H1 (cell line): ENCODE results near the gene MARCKS. TPM values are rescaled to one million over a fixed set of nuclear protein-coding genes. Genes with fewer than 3 reads are reported as not detected.

Experiments used
- CEBPB ChIP-seq: IDR thresholded peaks from 2 replicates; pipeline ENCODE4 v1.6.1; 2012; ENCODE audit warnings: low read depth, low read length
- CHD1 ChIP-seq: IDR thresholded peaks from 2 replicates; pipeline ENCODE4 v1.6.1; 2012; ENCODE audit warnings: low read depth, low read length, improper control_type of control experiment
- CTBP2 ChIP-seq: IDR thresholded peaks from 2 replicates; pipeline ENCODE4 v1.7.0; 2011; ENCODE audit warnings: borderline replicate concordance, mild to moderate bottlenecking, moderate library complexity, mixed read lengths, low read length; ENCODE audit not compliant: insufficient read depth, insufficient read length
- EGR1 ChIP-seq: IDR thresholded peaks from 2 replicates; pipeline ENCODE4 v1.6.1; 2011; ENCODE audit warnings: low read depth, low read length, borderline replicate concordance
- JUN ChIP-seq: IDR thresholded peaks from 2 replicates; pipeline ENCODE4 v1.6.1; 2011; ENCODE audit warnings: low read depth, mild to moderate bottlenecking, improper control_type of control experiment, low read length
- MAX ChIP-seq: IDR thresholded peaks from 2 replicates; pipeline ENCODE4 v1.6.1; 2012; ENCODE audit warnings: inconsistent platforms
- POU5F1 ChIP-seq: IDR thresholded peaks from 2 replicates; pipeline ENCODE4 v1.6.1; 2011; ENCODE audit warnings: low read depth, mild to moderate bottlenecking, low read length, moderate library complexity
- RNF2 ChIP-seq: fragments of 200-900, 300-1000 bp; sonication (generic); IDR thresholded peaks from 2 replicates; pipeline ENCODE4 v1.7.1; 2016; ENCODE audit warnings: borderline replicate concordance, low read depth, mild to moderate bottlenecking, antibody characterized with exemption, low read length; ENCODE audit not compliant: poor library complexity, severe bottlenecking; ENCODE audit errors: missing control alignments
- RXRA ChIP-seq: IDR thresholded peaks from 2 replicates; pipeline ENCODE4 v1.6.1; 2011; ENCODE audit warnings: low read depth, mild to moderate bottlenecking, low read length, moderate library complexity; ENCODE audit not compliant: insufficient read depth
- SP1 ChIP-seq: IDR thresholded peaks from 2 replicates; pipeline ENCODE4 v1.6.1; 2011; ENCODE audit warnings: low read depth, low read length
- SP2 ChIP-seq: IDR thresholded peaks from 2 replicates; pipeline ENCODE4 v1.6.1; 2012; ENCODE audit warnings: mild to moderate bottlenecking, low read length, inconsistent platforms
- SRF ChIP-seq: IDR thresholded peaks from 2 replicates; pipeline ENCODE4 v1.6.1; 2011; ENCODE audit warnings: mild to moderate bottlenecking, low read depth, low read length, moderate library complexity
- TAF7 ChIP-seq: optimal IDR thresholded peaks from 2 replicates; pipeline ENCODE3; 2011; ENCODE audit warnings: low read depth, mild to moderate bottlenecking, inconsistent platforms, low read length, moderate library complexity, borderline replicate concordance
- YY1 ChIP-seq: IDR thresholded peaks from 2 replicates; pipeline ENCODE4 v1.6.1; 2011; ENCODE audit warnings: low read depth, mild to moderate bottlenecking, low read length
- polyA plus RNA-seq, 7 experiments: library from polyadenylated mRNA; depleted of rRNA in 3 of 7; stranded (reverse) in 5 of 7; unstranded in 2 of 7; fragments of >200 nt in 5 of 7; fragments of 200-250 nt in 2 of 7; gene quantifications; 1 replicate in 5 of 7; 2 replicates in 1 of 7; 4 replicates in 1 of 7; pipeline versions ENCODE4 v1.2.1 to v1.2.3, GENCODE V29; 2011 to 2013; ENCODE audit warnings: missing spikeins in 2 of 7, mixed read lengths in 2 of 7
- total RNA-seq: library from RNA; stranded (reverse); fragmentation: NEBNext Ultra II Directional; extraction: Animal tissue kit (Norgen Biotek cat#: 25700); gene quantifications from 2 replicates; pipeline ENCODE4 v1.2.1, GENCODE V29; 2021

Gene MARCKS
- total and polyA plus RNA-seq, 2 of the 8 experiments (the other 6 are each of a cell fraction or from before 2014, with no cell fraction given): 26.6 to 111 TPM

GRCh38 chr6:113855500-113856374 is 1.4 kb upstream of the MARCKS start (continued):
- no peak for TF ChIP-seq JUN
- no peak for TF ChIP-seq TAF7
- TF ChIP-seq SP1: 0 out of 2 replicates have a peak, but pooled peaks have one; percentile 11
- TF ChIP-seq RXRA: no peak
- no peak for TF ChIP-seq MAX
- TF ChIP-seq YY1: 0 out of 2 replicates have a peak, but pooled peaks have one; percentile 12
- no peak for TF ChIP-seq CTBP2
- TF ChIP-seq POU5F1: no peak
- TF ChIP-seq CEBPB: no peak
- TF ChIP-seq CHD1: no peak
- no peak for TF ChIP-seq EGR1
- TF ChIP-seq SRF: no peak
- TF ChIP-seq RNF2: peak; percentile 84
- no peak for TF ChIP-seq SP2
